Adrenal gland (tissue), 5 donors: ENCODE measurements around the gene ARIH1.

Experiments used
- CTCF ChIP-seq, 6 experiments: fragments of 450-650 bp in 4 of 6; fragments of 200-600 bp in 2 of 6; sonication (generic) in 1 of 6; IDR thresholded peaks; 1 replicate in 5 of 6; 2 replicates in 1 of 6; pipeline versions ENCODE4 v1.5.1 to v1.8.0; 2016 to 2021; ENCODE audit warnings: antibody characterized with exemption in 6 of 6, mild to moderate bottlenecking in 2 of 6, moderate library complexity in 1 of 6
- POLR2A ChIP-seq, 2 donors: fragments of 450-650 bp; IDR thresholded peaks; one replicate each; pipeline ENCODE4 v1.6.1; 2017; ENCODE audit warnings: antibody characterized with exemption in 2 of 2, mild to moderate bottlenecking in 2 of 2, moderate library complexity in 1 of 2
- donor health status: DM: no; HTN: no; CAD: no.

GRCh38 chr15:72532991-72533601 is 59.0 kb downstream of the ARIH1 start:
- TF ChIP-seq CTCF (IDR thresholded peaks at IDR 0.05): peak in 4 of 6 experiments; percentile 20 to 26 (median 23)
- TF ChIP-seq POLR2A (IDR thresholded peaks at IDR 0.05): no peak
